Astrocyte of the hippocampus (primary cell): Measurements from ENCODE around the gene PLCXD3.
"Not testable (repeated sequence)": the region's sequence is repeated elsewhere in the genome, so short reads cannot be mapped to it uniquely, and the experiment has no call there.

Source experiments
- DNase-seq: peaks from one replicate; pipeline ENCODE4 v3.0.0; 2011; ENCODE audit warnings: low read depth, low spot score

PLCXD3 gene

DNA sequence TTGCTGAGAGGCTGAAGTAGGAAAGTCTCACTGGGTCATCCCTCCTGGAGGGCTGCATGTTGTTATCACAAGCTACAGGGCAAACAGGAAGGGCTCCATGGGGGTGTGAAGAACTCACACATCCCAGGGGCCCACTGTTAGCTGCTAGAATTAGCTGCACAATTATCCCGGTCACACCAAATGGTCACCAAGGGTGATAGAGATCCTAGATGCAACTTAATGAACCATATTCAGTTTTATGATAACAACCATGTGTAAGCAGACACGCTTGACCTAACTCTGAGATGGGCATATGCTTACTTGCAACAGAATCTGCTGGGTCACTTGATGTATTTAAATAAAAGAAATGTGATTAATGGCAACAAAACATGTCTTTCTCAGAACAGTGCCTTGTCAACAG lies 153.6 kb downstream of the PLCXD3 start:
- no peak for DNase-seq

DNA sequence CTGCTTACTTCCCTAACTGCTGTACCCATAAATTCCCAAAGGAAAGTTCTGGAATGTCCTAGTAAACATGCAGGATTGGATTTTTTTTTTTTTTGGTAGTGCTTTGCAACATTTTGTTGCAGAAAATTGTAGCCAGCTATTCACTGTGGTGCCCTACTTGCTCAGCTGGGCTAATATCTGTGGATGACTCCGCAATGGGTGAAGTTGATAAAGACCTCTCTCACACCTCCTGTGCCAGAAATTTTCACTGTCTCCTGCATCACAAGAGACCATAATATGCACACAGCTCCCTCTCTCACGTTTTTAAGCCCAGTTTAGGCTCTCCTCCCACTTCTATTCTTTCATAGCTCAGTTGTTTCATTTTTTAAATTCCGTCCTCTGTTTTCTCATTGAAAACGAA lies 160.6 kb downstream of the PLCXD3 start:
- no peak for DNase-seq

DNA sequence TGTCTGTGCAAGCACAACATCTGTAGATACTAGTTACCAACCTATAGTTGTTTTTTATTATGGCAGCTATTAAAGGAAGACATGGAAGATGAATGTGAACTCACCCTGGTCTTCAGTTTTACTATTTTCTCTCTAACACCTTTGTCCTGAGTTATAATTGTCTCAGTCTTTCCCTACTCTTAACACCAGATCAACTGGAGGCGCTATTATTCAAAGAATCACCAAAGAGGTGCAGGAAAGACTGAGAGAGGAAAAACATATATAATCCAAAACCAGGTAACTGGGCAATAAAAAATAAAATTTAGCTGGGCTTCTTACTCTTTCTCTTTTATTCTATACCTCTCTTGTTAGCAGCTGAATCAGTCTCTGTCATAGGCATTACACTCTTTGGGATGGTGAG lies 162.8 kb downstream of the PLCXD3 start:
- no peak for DNase-seq

DNA sequence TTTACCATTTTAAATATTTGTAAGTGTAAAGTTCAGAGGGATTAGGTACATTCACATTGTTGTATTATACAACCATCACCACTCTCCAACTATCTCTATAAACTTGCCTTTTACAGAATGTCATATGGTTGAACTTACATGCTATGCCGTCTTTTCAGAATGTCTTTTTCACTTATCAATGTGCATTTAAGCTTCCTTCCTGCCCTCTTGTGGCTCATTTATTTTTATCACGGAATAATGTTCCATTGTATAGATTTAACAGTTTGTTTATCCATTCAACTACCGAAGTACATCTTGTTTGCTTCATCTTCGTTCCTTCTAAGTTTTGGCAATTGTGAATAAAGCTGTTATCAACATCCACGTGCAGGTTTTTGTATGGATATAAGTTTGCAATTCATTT lies 163.8 kb downstream of the PLCXD3 start:
- no peak for DNase-seq

DNA sequence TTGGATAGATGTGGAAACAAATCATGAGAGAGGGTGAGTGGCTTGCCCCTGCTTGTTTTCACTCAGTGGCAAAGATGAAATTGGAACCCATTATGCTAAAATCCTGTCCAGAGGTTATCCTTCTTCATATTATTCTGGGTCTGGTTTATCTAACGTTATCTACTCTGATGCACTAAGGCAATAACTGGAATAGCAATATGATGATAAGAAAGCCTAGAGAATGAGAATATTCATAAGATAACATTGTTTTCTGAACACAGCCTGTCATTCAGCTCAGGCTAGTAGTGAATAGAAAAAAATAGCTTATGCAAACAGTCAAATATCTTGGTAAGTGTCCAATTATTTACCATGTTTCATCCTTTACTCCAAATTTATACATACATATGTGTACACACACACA lies 165.1 kb downstream of the PLCXD3 start:
- DNase-seq: no peak

DNA sequence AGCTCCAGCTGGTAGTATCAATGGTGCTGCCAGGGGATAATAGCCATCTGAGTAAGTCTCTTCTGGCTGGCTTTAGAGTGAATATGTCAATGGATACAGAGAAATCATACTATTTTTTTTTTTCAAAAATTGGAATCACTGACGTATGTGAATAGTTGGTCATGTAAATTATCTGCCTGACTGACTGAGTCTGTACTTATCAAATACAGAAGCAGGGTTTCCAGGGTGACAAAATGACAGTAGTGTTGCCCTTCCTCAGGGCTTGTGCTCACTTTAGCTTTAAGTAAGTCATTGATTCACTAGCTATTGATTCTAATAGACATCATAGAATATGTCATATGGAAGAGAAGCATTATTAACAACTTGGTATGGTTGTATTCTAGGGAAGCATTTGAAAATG lies 171.1 kb downstream of the PLCXD3 start:
- DNase-seq: no peak

DNA sequence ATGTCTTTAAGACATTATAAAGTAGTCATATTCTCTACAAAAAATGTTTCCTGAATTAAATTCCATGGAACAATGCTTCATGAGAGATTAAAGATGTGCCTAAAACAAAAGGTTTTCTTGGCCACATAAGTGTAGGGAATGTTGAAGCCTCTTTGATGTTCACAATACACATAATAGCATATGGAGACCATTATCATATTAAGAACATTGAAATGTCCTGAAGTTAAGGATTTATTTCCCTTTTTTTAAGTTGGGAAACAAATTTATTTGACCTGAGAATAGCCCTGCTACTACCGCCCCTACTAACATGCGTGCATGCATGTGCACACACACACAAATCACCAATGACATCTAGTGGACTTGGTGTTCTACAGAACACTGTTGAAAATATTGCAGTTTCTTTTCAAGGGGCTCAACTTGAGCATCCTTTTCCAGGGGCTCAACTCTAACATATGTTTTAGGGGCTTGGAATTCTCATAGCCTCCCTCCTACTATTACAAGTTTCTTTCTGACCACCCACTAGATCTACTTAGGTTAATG lies 172.2 kb downstream of the PLCXD3 start:
- DNase-seq: no peak

DNA sequence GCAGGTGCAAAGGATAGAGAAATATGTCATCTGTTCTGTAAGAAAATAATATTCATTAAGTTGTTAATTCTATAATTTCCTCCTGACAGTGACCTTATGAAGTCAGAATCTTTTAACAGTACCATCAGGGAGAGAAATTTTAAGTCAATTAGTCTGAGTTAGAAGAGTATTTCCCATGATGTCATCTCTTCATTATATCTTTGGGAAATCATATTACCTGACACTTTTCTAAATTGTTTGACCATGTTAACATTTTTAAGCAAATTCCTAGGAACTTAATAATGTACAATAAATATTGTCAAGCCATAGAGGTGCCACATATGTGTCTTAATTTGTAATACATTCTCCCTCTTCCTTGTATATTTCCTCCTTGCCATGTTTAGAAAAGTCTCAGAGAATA lies 172.7 kb downstream of the PLCXD3 start:
- no peak for DNase-seq

DNA sequence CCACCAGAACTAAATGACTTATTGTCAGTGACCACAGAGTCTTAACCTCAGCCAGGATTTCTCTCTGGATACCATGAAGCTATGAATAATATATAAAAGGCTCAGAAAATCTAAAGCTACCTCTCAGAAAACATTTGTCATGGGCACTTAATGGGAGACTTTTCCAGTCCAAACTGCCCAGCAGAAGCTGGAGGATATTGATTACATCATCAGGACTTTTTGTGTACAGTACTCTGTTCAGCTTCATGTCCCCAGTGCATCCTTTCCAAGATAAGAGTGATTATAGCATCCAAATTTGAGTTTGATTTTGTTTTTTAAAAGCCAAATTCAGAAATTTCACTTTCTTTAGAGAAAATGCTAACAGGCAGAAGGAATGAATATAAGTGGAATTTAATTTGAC lies 173.2 kb downstream of the PLCXD3 start:
- no peak for DNase-seq

DNA sequence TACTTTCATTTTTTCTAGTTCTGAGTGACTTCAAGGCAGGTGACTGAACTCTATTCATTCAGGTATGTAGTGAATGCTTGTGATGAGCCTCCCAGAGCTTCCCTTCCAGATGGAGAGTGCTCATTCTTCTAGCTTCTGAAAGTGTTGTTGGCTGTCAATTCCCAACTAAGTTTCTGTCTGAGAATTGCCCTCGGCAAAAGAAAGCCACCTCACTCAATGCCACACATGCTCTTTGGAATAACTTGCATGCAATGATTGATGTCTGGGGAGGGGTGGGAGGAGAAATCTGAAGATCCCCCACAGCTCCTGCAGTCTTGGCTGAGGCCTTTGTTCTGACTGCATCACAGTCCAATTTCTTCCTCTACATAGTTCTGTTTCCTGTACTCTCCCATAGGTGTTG lies 173.9 kb downstream of the PLCXD3 start:
- no peak for DNase-seq

DNA sequence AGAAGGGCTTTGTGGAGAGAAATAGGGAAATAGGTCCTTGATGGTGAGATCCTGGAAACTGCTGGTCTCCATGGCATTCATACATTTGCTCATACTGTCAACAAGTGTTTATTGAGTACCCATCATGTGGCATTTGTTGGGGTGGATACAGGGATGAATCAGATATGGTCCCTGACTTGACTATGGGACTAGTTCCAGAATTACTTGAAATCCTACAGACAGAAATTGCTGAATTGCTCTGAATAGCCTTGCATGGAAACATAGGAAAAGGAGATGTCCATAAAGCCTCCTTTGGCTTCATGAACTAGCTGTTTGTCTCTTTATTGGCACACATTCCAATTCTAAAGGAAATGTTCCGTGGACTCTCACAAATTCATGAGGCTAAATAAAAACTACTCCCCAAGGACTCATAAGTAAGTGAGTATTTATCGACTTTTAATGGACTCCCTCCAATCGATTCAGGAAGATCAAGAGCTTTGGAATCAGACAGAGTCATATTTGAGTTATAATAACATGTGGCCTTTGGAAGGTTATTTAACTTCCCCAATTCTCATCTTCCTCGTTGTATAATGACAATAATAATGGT lies 174.7 kb downstream of the PLCXD3 start:
- DNase-seq: no peak

DNA sequence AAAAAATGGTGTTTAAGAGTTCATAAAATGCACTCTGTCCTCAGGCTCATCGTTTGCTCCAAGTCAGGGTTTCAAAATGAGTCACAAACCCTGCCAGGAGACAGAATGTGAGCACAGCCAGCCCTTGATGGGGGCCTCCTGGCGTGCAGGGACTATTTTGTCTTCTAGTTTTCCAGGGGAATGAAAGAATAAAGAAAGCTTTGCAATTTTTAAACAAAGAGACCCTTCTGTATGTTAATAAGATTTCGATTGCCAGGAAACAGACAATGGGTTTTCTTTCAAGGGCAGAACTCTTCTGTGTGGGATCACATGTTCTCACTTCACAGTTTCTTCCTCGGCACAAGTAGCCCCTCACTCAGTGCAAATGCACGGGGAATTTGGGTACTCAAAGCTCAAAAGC lies 175.6 kb downstream of the PLCXD3 start:
- no peak for DNase-seq

DNA sequence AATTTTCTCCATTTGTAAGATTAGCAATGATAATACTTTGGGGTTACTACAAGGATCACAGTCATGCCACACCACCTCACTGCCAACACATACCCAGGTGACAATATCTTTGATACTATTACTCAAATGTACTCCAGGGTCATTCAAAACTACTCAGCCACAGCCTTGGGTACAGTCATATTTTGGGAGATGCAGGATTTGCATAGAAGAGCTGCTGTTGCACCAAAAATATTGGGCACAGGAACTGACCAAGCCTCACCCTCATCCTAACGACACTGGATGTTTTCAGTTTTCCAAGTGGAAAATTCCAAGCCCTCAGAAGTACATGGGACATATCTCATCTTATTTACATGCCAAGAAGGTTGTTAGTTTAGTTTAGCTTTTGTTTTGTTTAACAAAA lies 176.2 kb downstream of the PLCXD3 start:
- DNase-seq: no peak

DNA sequence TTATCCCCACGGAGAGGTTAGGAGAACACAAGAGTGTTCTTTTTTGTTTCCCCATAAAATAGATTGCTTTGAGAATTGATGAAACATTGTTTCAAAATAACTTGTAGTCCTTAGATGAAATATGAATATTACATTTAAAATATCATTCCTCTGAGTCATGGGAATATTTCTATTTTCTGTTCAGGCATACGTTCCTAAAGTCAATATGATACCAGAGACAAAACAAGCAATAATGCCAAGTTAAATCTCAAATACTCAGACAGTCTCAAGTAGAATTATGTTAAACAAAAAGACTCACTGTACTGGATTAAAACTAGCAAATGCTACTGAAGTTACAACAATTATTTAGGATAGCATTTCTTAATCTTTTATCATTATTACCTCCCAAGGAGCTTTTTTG lies 185.3 kb downstream of the PLCXD3 start:
- no peak for DNase-seq

DNA sequence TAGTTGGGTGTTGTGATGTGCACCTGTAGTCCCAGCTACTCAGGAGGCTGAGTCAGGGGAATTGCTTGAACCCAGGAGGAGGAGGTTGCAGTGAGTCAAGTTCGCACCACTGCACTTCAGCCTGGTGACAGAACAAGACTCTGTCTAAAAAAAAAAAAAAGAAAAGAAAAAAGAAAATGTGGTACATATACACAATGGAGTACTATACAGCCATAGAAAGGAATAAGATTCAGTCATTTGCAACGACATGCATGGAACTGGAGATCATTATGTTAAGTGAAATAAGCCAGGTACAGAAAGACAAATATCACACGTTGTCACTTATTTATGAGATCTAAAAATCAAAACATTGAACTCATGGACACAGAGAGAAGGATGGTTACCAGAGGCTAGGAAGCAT lies 187.6 kb downstream of the PLCXD3 start:
- not testable (repeated sequence) for DNase-seq

DNA sequence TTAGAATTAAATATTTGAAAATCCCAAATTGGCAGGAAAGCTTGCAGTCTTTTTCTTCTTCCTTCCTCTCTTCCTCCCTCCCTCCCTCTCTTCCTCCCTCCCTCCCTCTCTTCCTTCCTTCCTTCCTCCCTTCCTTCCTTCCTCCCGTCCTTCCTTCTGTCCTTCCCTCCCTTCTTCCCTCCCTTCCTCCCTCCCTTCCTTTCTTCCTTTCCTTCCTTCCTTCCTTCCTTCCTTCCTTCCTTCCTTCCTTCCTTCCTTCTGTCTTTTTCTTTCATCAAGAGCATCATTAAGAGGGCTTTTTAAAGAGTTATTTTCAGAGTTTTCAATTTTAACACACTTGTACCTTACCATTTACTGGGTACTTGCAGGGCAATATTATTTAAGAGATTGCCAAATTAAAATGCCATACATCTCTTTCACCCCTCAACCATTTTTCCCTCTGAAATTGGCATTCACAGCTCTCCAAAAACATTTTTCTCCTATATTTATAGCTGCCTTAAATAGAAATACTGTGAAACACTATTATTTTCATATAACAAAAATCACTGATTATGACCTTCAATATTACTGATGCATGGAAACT lies 197.8 kb downstream of the PLCXD3 start:
- DNase-seq: no peak

DNA sequence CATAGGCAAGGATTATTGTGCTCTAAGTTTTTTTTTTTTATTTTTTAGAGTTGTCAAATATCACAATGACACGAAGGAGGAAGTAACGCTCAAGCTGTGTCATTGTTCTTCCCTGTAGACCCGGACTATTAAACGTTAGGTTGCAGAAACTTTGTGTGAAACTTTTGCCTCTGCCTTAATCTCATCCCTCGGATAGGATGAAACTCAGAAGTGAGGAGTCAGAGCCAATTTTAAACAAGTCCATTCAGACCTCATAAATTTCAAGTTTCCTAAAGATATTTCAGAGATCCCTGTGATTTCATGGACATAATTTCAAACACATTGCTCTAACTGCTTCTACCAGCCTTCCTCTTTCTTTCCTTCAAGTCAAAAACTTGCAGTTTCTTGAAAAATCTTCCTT lies 198.3 kb downstream of the PLCXD3 start:
- DNase-seq: no peak

DNA sequence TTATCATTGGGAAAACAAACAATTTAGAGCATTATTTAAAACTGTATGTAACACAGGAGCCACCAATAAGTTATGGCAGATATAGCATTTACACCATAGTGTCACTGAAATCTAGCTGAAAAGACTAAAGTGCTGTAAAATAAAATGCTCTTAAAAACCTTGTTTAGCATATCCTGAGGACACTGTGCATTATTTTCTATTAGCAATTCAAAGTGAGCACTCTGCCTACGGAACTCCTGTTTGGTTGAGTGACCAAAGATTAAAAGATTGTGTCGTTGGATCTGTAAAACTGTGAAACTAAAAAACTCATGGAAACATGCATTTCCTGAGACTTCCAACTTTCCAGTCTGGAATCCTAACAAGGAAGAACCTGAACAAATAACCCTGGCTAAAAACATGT lies 201.1 kb downstream of the PLCXD3 start:
- DNase-seq: no peak

DNA sequence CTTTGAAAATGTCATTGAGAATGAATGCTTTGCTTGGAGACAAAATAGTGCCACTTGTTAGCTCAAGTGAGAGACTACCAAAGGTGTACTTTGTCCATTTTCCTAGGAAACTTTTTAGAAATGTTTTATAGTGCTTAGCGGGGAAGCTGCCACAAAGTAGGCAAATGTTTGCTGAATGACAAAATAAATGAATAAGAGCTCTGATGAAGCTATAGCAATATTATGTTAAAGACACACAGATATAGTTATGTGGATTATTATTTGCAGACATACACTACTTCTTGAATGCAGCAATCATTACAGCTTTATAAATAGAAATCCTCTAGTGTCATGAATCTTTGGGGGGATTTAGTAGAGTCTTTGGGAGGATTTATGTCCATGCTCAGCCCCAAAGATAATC lies 204.4 kb downstream of the PLCXD3 start:
- DNase-seq: no peak

DNA sequence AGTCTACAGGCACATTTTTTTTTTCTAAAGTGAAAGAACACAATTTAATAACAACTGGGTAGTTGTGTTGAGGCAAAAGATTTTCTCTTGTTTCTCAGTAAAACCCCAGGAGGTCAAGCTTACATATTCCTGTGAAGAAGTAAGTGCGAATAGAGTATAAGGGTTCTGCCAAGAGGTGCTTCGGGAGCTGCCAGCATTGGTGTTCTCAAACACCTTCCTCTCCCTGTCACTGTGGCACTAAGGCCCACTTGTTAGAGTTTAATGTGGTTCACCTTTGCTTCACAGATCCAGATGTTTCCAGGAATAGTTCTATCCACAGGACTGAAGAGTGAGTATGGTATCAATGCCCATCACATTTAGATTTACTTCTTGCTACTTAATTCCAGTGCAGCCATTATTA lies 205.3 kb downstream of the PLCXD3 start:
- no peak for DNase-seq

DNA sequence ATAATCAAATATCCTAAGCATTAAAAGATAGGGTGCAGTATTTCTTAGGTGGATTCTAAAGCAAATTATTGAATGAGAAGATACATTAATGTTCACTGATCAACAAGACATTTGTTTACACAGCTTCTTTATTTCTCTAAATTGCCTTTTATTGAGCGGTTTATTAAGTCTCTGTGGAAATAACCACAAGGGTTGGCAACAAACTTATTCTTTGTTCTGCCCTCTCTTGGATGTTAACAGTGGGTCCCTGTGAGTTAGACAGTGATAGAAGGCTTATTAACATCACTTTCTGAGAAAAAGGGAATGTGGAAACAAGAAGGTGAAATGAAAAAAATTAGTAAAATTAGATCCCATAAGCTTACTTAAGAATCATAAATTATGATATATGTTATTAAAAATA lies 214.3 kb downstream of the PLCXD3 start:
- DNase-seq: no peak

DNA sequence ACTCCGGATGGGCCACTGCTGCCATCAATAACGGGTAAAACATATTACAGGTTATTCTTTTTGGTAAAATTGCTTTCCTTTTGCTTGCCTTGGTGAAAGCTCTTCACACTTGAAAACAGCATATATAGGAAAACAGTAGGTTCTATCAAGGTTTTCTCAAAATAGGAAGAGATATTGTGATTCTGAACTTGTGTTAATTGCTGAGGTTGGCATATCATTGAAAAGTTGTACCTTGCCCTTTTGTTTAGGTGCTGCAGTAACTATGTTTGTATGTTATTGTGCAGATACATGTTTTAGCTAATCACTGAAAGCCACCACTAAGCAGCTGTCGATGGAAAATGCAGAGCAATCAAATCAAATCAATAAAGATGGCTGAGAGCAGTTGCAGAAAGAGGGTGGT lies 219.1 kb downstream of the PLCXD3 start:
- DNase-seq: no peak

DNA sequence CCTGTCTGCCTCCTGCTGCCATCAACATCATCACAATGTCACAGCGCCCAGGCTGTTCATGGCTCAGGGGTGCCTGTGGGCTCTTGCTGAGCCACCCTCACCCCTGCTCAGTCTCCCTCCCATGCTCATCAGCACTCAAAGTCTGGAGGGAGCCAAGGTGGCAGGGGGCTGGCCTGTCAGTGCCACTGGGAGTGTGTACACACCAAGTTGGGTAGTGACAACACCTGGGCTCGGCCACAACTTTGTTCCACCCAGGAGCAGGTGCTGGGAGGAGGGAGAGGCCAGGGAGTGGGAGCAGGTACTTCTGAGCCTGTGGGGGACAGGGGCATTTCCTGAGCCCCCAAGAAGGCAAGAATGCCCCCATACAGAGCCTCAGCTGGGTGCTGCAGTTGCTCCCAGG lies 219.6 kb downstream of the PLCXD3 start:
- DNase-seq: no peak

DNA sequence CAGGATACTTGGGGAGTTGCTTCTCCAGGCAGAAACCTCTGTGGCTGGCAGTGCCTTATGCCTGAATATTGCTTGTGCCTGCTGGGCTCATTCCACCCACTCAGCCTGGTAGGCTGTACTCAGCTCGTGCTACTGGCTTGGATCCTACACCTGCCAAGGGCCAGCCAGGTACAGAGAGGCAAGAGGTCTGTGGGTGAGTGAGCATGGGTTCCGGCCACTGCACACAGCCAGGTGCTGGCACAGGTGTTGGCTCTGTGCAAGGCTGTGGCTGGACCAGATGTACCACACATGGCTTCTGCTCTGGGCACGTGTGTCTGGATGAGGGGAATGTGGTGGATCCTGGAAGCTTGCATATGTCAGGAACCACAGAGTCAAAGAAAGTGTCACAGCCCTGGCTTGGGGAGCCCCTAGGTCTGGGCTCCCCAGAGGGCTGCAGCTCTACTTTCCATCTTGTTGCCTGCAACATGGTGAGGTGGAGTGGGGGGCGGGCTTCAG lies 220.4 kb downstream of the PLCXD3 start:
- DNase-seq: no peak
